Activated naive CD4-positive, alpha-beta T cell treated with anti-CD3 and anti-CD28 coated beads, Interleukin-2, amount 50 U/mL, for 24 hours (primary cell): ENCODE measurements around the gene MED1.
"Not testable (repeated sequence)": the region's sequence is repeated elsewhere in the genome, so short reads cannot be mapped to it uniquely, and the experiment has no call there.

ENCODE experiments used
- H3K27ac Mint-ChIP-seq: one replicate; pipeline ENCODE4 v1.8.0; 2021; ENCODE audit warnings: mild to moderate bottlenecking, mixed read lengths
- H3K27me3 Mint-ChIP-seq: one replicate; pipeline ENCODE4 v1.8.0; 2021; ENCODE audit warnings: mixed read lengths
- H3K36me3 Mint-ChIP-seq: one replicate; pipeline ENCODE4 v1.8.0; 2021; ENCODE audit warnings: mixed read lengths
- H3K4me1 Mint-ChIP-seq: one replicate; pipeline ENCODE4 v1.8.0; 2021; ENCODE audit warnings: mixed read lengths
- H3K4me3 Mint-ChIP-seq: one replicate; pipeline ENCODE4 v1.8.0; 2021; ENCODE audit warnings: mild to moderate bottlenecking, mixed read lengths
- H3K9me3 Mint-ChIP-seq: one replicate; pipeline ENCODE4 v1.8.0; 2021; ENCODE audit warnings: mixed read lengths

The MED1 gene

DNA sequence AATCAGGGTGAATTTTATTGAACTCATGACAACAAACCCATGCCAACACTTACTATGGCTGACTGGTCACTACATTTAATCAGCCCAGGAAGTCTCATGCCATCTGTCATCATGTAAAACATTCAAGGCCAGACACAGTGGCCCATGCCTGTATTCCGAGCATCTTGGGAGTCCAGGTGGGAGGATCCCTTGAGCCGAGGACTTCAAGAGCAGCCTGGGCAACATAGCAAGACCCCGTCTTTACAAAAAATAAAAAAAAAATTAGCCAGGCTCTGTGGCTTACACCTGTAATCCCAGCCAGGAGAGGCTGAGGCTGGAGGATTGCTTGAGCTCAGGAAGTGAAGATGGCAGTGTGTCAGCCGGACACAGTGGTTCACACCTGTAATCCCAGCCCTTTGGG is 4.9 kb upstream of the MED1 start:
- Mint-ChIP-seq H3K9me3 (no peaks in the 10 kb centered on the region), H3K4me1 (peaks cover 16% of the 10 kb centered on the region), H3K27ac (no peak overlapping the region), H3K4me3 (no peak overlapping the region), H3K36me3 (no peaks in the 10 kb centered on the region), H3K27me3 (no peaks in the 10 kb centered on the region)

DNA sequence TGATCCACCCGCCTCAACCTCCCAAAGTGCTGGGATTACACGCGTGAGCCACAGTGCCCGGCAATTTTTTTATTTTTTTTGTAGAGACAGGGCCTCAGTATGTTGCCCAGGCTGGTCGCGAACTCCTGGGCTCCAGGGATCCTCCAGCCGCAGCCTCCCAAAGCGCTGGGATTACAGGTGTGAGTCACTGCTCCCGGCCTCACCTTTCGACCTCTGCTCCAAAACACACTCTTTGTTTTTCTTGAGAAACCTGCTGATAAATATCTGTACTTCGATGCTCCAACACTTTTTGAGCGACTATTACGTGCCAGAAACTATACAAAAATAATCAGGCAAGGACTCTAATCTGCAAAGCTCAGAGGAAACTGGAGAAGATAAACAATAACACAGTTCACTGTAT is 1.0 kb downstream of the MED1 start:
- Mint-ChIP-seq H3K9me3 (no peaks in the 10 kb centered on the region), H3K27ac (no peak overlapping the region), H3K4me1 (peaks cover 31% of the 10 kb centered on the region), H3K27me3 (no peaks in the 10 kb centered on the region), H3K36me3 (peaks cover 5% of the 10 kb centered on the region), H3K4me3 (peak overlapping the region; percentile 98)

DNA sequence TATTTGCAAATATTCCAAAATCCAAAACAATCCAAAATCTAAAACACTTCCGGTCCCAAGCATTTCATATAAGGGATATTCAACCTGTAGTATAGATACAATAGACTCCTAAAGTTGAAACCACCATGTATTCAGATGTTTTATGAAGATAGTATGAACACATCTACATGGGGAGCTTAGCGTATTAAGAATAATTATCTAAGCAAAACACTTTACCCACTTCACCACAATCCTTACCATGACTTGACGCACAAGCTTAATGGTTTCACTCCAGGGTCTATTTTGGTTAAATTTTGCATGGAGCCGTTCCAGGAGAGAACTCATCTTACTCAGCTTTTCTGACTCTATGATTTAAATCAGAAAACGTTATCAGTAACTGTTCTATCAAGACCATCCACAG is 3.5 kb downstream of the MED1 start:
- Mint-ChIP-seq H3K4me3 (no peak overlapping the region), H3K27ac (no peak overlapping the region), H3K27me3 (no peaks in the 10 kb centered on the region), H3K36me3 (peaks cover 9% of the 10 kb centered on the region), H3K9me3 (no peaks in the 10 kb centered on the region), H3K4me1 (peaks cover 40% of the 10 kb centered on the region)

DNA sequence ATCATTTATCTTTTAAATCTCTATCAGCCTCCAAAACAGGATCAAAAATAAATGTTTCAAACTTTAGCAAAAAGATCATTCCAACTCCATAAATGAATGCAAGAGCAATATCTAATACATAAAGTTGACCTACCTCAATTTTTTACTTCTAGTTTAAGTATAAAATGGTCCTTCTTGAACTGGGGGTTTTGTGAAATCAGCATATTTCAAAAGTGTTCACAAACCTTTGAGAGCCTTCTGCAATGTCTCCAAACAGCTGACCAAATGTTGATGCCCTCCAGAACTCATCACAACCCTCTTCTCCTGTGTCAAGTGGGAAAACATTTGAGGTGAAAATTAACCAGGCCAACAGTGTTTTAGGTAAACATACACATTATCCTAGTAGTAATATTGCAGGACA is 7.7 kb downstream of the MED1 start:
- H3K4me3 Mint-ChIP-seq, result no peak overlapping the region
- no peak overlapping the region for H3K27ac Mint-ChIP-seq
- H3K27me3 Mint-ChIP-seq, result no peaks in the 10 kb centered on the region
- peaks cover 19% of the 10 kb centered on the region for H3K36me3 Mint-ChIP-seq
- no peaks in the 10 kb centered on the region for H3K9me3 Mint-ChIP-seq
- peaks cover 25% of the 10 kb centered on the region for H3K4me1 Mint-ChIP-seq

DNA sequence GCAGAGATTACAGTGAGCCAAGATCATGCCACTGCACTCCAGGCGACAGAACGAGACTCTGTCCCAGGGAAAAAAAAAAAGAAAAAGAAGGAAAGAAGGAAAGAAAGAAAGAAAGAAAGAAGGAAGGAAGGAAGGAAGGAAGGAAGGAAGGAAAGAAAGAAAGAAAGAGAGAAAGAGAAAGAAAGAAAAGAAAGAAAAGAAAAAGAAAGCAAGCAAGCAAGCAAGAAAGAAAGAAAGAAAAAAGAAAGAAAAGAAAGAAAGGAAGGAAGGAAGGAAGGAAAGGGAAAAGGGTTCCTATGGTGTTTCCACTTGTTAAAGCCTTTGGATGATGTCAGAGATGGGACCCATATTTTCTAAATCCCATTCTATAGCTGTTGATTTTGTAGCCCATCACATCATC is 11.2 kb downstream of the MED1 start:
- Mint-ChIP-seq H3K4me1 (peaks cover 15% of the 10 kb centered on the region), H3K36me3 (peaks cover 17% of the 10 kb centered on the region), H3K27ac (peak overlapping the region; percentile 55)
- not testable (repeated sequence) for H3K4me3 Mint-ChIP-seq, H3K9me3 Mint-ChIP-seq, H3K27me3 Mint-ChIP-seq

DNA sequence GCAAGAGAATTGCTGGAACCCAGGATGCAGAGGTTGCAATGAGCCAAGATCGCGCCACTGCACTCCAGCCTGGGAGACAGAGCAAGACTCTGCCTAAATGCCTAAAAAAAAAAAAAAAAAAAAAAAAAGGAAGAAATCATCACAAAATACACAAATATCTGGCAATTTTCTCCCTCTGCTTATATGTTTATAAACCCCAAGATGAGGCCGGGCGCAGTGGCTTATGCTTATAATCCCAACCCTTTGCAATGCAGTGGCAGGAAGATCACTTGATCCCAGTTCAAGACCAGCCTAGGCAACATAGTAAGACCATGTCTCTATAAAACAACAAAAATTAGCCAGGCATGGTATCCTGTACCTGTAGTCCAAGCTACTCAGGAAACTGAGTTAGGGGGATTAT is 21.5 kb downstream of the MED1 start:
- no peaks in the 10 kb centered on the region for H3K4me1 Mint-ChIP-seq
- no peak overlapping the region for H3K4me3 Mint-ChIP-seq
- H3K36me3 Mint-ChIP-seq, result peaks cover 12% of the 10 kb centered on the region
- H3K27ac Mint-ChIP-seq, result no peak overlapping the region
- H3K9me3 Mint-ChIP-seq, result no peaks in the 10 kb centered on the region
- no peaks in the 10 kb centered on the region for H3K27me3 Mint-ChIP-seq

DNA sequence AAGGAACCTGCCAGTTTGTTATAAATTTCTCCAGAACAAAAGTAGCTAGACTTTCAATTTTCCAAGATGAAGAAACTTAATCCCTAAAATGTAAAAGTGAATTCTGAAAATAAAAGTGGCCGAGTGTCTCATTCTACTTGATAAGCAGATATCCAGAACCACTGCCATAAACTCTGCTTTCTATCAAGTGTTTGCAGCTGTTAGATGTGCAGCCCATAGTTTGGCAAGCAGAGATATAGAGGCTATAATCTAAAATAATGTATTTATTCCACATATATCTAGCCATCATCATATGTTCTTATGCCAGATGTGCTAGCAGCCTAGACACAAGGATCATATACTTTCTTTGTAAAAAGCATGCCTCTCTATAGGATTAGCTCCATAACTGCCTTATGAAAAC is 34.9 kb downstream of the MED1 start:
- no peaks in the 10 kb centered on the region for H3K9me3 Mint-ChIP-seq
- H3K27ac Mint-ChIP-seq, result no peak overlapping the region
- H3K4me3 Mint-ChIP-seq, result no peak overlapping the region
- H3K4me1 Mint-ChIP-seq, result no peaks in the 10 kb centered on the region
- H3K36me3 Mint-ChIP-seq, result peaks cover 8% of the 10 kb centered on the region
- no peaks in the 10 kb centered on the region for H3K27me3 Mint-ChIP-seq

DNA sequence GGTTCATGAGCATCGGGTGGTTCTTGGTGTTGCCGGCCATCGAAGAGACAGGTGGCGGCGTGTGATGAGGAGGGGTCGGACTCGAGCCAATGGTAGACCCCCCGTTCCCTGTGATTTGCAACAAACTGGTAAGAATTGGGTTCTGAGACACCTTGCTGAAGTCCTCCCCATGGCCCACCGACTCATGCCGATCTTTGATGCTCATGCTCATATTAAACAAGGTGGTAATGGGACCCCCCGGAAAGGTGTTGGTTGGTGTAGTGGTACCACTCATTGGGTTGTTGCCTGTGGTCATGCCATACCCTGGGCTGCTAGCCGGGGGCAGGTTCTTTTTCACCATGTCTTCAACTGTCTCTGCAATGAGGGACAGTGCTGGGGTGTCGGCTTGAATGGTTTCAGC is 40.8 kb downstream of the MED1 start:
- Mint-ChIP-seq H3K27me3 (no peaks in the 10 kb centered on the region), H3K9me3 (no peaks in the 10 kb centered on the region), H3K4me3 (no peak overlapping the region), H3K27ac (no peak overlapping the region), H3K36me3 (peaks cover 23% of the 10 kb centered on the region), H3K4me1 (peaks cover 10% of the 10 kb centered on the region)

DNA sequence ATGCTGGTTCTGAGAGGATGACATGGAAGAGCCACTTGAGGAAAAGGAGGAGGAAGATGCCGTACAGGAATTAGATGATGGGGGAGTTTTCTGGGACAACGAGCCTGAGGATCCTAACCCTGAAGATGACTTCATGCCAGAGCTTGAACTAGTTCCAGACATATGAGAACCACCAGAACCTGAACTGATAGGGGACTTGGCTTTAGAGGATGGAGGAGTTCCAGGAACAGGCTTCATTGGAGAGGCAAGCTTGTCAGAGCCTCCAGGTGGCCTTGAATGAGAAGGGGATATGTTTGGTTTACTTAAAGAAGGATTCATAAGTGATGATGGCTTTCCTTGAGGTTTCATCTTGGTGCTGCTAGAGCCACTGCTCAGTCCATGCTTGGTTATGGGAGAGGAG is 42.7 kb downstream of the MED1 start:
- peaks cover 18% of the 10 kb centered on the region for H3K36me3 Mint-ChIP-seq
- H3K4me3 Mint-ChIP-seq, result no peak overlapping the region

DNA sequence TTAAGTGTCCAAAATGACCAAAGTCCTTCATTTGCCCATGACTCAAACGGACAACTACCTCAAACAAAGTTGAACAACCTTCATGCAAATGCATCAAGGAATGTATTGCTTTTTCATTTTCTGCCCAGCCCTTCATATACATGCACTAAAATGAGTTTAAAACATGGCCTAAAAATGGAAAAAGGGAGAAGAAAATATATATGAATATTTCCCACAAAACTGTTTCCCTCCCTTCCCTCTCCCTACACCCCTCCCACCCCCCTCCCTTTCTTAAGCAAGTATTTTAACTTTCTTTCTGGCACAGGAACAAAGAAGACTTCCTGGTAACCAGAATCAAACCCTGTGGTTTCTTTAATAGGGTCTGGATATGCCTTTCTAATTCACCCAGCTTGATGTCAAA is 44.1 kb downstream of the MED1 start:
- Mint-ChIP-seq H3K36me3 (peaks cover 18% of the 10 kb centered on the region), H3K27me3 (no peaks in the 10 kb centered on the region), H3K27ac (peak overlapping the region; percentile 92), H3K4me1 (peaks cover 32% of the 10 kb centered on the region), H3K4me3 (no peak overlapping the region), H3K9me3 (no peaks in the 10 kb centered on the region)

More for the DNA sequence above, 42.7 kb downstream of the MED1 start:
- no peaks in the 10 kb centered on the region for H3K9me3 Mint-ChIP-seq
- no peak overlapping the region for H3K27ac Mint-ChIP-seq
- peaks cover 25% of the 10 kb centered on the region for H3K4me1 Mint-ChIP-seq
- no peaks in the 10 kb centered on the region for H3K27me3 Mint-ChIP-seq

DNA sequence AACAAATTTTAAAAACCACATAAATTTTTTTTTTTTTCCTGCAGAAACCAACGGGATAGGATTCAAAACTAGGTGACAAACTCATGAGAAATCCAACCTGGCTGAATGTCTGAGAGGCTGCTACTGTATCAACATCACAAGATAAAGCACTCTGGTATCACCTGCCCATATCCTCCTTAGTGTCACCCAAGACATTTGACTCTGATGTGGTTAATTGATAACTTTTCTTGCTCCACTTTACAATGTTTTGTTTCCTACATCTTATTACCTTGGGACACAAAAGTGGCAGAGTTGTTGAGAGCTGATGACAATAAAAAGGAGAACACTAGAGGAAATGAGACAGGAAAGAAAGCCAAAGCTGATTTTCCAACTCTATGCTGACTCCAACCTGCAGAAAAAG is 45.6 kb downstream of the MED1 start:
- H3K27ac Mint-ChIP-seq, result peak overlapping the region; percentile 94
- no peaks in the 10 kb centered on the region for H3K27me3 Mint-ChIP-seq
- no peaks in the 10 kb centered on the region for H3K9me3 Mint-ChIP-seq
- peaks cover 36% of the 10 kb centered on the region for H3K4me1 Mint-ChIP-seq
- peaks cover 15% of the 10 kb centered on the region for H3K36me3 Mint-ChIP-seq
- H3K4me3 Mint-ChIP-seq, result no peak overlapping the region

DNA sequence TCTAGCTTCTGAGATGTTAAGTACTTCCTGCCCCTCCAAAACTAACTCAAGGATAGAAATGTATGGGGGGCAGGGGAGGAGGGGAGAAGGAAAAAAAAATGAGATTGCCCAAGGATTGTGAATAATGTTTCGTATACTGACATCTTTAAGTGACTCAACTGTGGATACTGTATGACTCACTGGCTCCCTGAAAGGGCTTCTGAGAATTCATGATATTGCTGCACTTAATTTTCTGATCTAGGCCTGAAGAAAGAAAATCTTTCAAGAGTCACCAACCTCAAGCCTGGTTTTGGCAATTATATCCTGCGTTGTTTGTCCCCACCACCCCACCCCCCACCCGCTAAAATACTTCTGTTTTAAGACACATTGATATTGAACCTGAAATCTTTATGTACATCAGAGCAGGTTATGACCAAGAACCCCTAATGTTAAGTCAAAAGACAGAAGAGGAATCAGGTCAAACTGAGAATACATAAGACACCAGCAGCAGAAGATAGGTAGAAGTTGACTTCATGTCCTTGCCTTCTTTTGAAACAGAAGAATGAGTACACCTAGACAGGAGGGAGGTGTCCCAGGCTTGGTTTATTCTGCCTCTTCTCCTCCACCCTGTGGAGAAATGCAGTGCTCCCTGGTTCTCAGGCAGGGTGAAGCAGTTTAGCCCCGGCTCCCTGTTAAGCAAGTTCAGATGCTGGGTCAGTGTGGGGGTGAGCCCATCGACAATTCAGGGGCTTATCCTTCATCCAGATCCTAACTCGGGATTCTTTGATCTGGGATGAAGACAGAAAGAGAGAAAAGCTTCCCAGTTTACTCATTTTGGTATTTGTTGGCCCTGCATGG is 46.3 kb downstream of the MED1 start:
- no peaks in the 10 kb centered on the region for H3K27me3 Mint-ChIP-seq
- H3K4me3 Mint-ChIP-seq, result peak overlapping the region; percentile 78
- peak overlapping the region; percentile 94 for H3K27ac Mint-ChIP-seq
- H3K9me3 Mint-ChIP-seq, result no peaks in the 10 kb centered on the region
- peaks cover 43% of the 10 kb centered on the region for H3K4me1 Mint-ChIP-seq
- peaks cover 9% of the 10 kb centered on the region for H3K36me3 Mint-ChIP-seq

DNA sequence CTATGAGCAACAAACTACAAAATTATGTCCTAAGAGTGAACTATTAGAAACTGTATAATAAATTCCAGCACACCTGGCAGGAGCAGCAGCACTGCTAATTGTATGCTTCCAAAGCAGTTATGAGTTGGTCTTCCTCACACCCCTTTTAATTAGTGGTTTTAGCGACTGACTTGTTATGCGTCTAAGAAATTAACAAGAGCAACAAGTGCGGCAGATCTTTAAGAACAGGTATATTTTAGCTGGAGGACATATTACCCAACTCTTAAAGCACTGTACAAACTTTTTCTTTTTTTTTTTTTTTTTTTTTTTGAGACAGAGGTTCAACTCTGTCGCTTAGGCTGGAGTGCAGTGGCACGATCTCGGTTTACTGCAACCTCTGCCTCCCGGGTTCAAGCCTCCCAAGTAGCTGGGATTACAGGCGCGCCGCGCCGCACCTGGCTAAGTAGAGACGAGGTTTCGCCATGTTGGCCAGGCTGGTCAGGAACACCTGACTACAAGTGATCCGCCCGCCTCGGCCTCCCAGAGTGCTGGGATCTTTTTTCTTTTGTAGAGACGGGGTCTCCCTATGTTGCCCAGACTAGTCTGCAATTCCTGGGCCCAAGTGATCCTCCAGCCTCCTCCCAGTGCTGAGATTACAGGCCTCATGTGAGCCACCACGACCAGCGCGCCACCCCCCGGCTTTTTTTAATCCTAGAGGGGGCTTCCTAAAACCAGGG is 48.0 kb downstream of the MED1 start:
- H3K4me3 Mint-ChIP-seq, result peak overlapping the region; percentile 96
- no peaks in the 10 kb centered on the region for H3K27me3 Mint-ChIP-seq
- peaks cover under 1% of the 10 kb centered on the region for H3K36me3 Mint-ChIP-seq
- peak overlapping the region; percentile 95 for H3K27ac Mint-ChIP-seq
- peaks cover 57% of the 10 kb centered on the region for H3K4me1 Mint-ChIP-seq
- no peaks in the 10 kb centered on the region for H3K9me3 Mint-ChIP-seq

DNA sequence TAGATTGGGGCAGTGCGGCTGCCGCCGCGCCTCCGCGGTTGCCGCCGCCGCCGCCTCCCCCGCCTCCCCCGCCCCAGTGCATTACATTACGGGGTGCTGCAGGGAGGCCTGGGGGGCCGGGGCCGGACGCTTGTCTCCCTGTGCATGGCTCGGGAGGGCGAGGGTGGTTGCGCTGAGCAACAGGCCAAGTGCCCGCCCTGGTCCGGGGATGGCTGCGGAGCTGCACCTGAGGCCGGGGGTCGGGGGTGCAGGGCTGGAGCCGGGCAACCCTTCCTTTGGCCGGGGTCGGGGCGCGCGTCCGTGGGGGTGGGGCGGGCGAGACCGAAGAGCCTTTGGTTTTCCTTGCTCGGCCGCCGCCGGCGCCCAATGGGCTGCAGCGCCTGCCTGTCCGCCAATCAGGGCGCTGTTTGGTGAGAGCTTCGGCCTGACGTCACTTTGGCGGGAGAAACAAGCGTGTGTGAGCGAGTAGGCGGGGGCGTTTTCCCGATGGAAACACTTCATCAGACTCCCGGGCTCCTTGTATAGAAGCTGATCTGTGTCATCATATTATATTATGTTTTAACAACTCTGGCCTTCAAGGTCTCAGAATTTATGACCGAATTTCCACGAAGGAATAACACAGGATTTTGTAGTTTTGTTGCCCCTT is 48.7 kb downstream of the MED1 start:
- peaks cover 57% of the 10 kb centered on the region for H3K4me1 Mint-ChIP-seq
- no peaks in the 10 kb centered on the region for H3K36me3 Mint-ChIP-seq
- H3K27me3 Mint-ChIP-seq, result no peaks in the 10 kb centered on the region
- H3K4me3 Mint-ChIP-seq, result peak overlapping the region; percentile 96
- H3K9me3 Mint-ChIP-seq, result no peaks in the 10 kb centered on the region
- peak overlapping the region; percentile 98 for H3K27ac Mint-ChIP-seq

DNA sequence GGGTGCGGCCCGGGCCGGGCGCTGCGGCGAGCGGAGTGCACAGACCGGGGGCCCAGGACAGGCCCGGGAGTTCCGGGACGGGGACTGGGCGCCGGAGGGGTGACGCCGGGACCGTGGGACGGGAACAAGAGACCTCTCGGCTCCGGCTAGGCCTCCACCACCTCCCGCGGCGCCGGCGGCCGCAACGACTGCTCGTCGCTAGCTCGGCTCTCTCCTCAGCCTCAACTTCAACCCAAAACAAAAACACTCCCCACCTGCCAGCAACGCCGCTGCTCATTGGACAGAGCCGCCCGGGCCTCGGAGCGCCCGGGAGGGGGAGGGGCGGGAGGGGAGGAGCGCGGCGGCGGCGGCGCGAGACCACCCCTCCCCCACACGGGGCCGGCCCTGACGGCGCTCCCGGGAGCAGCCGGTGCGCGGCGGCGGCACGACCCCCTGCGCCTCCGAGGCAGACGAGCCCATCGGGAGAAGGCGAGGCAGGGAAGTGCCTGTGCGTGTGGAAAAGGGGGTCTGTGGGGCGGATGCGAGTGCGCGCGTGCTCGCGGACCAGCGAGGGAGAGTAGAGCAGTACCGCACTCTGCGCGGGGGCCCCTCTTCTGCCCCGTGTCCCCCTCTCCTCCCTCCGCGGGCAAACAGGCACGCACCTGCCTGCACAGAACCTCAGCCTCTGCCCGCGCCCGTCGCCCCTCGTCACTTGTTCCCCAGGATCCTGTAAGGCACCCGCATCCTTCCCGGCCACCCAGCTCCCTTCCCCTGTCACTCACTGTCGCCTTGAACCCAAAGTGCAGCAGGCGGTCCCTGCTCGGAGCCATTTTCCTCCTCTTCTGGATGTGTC is 49.4 kb downstream of the MED1 start, which contains the start of gene FBXL20:
Gene FBXL20, minus strand, starts transcription at position 215 of the 832 bp plus-strand sequence. CDS start 224 bp downstream, outside the sequence.
- peak within 1 kb of the TSS; percentile 98 for H3K27ac Mint-ChIP-seq
- peaks cover 3% of the 10 kb centered on the region for H3K36me3 Mint-ChIP-seq
- peaks cover 63% of the 10 kb centered on the region for H3K4me1 Mint-ChIP-seq
- no peaks in the 10 kb centered on the region for H3K27me3 Mint-ChIP-seq
- peak within 1 kb of the TSS; percentile 96 for H3K4me3 Mint-ChIP-seq
- no peaks in the 10 kb centered on the region for H3K9me3 Mint-ChIP-seq
